GM12878 (cell line): Measurements from ENCODE around the gene GTF2F2. TPM values are rescaled to one million over a fixed set of nuclear protein-coding genes. Genes with fewer than 3 reads are reported as not detected.
A peak's percentile ranks its signal among the peaks of the same experiment; 100 is the strongest.

Source experiments
- ATAC-seq: fragments of 200-7000 bp; cut with Tn5 transposase; 3 replicates; pipeline ENCODE4 v1.9.1; 2020; ENCODE audit warnings: mild to moderate bottlenecking, moderate library complexity
- BruUV-seq: library from RNA; stranded (reverse); fragments of 400-500 nt; replicated peaks from 2 replicates; lab custom pipeline; 2021; lab: Mats Ljungman, UMichigan
- CTCF ChIA-PET: fragments of 300-600 bp; sonication (Branson Sonifier 250); formaldehyde crosslinking; extraction: SDS; loops from one replicate; lab custom pipeline; 2021; ENCODE audit warnings: inconsistent platforms; lab: Yijun Ruan, JAX
- POLR2A ChIA-PET: fragments of 350-600 bp; formaldehyde crosslinking; extraction: SDS; loops from one replicate; lab custom pipeline; 2021; ENCODE audit warnings: inconsistent platforms; lab: Charles Lee
- RAD21 ChIA-PET: fragments of 300-600 bp; sonication (Branson Sonifier 250); formaldehyde crosslinking; loops from one replicate; lab custom pipeline; 2023; ENCODE audit warnings: antibody characterized with exemption; ENCODE audit not compliant: unreplicated experiment; lab: Charles Lee
- SMC1A ChIA-PET: fragments of 300-600 bp; sonication (Branson Sonifier 250); formaldehyde crosslinking; loops from one replicate; lab custom pipeline; 2023; ENCODE audit not compliant: unreplicated experiment, uncharacterized antibody; lab: Charles Lee
- DNase-seq: peaks from one replicate; pipeline ENCODE4 v3.0.0-alpha.2; 2011; ENCODE audit warnings: low read depth, low spot score
- FAIRE-seq: peaks from 3 replicates; lab custom pipeline; 2011; peaks lifted over from hg19 to GRCh38; lab: Jason Lieb, UNC
- H2AFZ ChIP-seq: 2 replicates; pipeline ENCODE4 v1.6.0; 2011; ENCODE audit warnings: low read depth, low read length, control low read depth; ENCODE audit not compliant: control insufficient read depth
- H3K27ac ChIP-seq: 2 replicates; pipeline ENCODE4 v1.5.1; 2011; ENCODE audit warnings: control low read depth; ENCODE audit not compliant: control insufficient read depth, insufficient read depth
- H3K27me3 ChIP-seq, 2 experiments: replicated peaks in 1 of 2; 2 replicates each; pipeline versions ENCODE4 v1.6.0 to v1.6.1; 2011; ENCODE audit warnings: low read length in 1 of 2; ENCODE audit not compliant: control insufficient read depth in 2 of 2, insufficient read depth in 2 of 2
- H3K36me3 ChIP-seq, 2 experiments: 2 replicates each; pipeline ENCODE4 v1.5.1; 2011; ENCODE audit warnings: low read length in 1 of 2; ENCODE audit not compliant: control insufficient read depth in 2 of 2, insufficient read depth in 2 of 2
- H3K4me1 ChIP-seq: 2 replicates; pipeline ENCODE4 v1.6.1; 2011; ENCODE audit warnings: mild to moderate bottlenecking, low read length, moderate library complexity, mixed read lengths; ENCODE audit not compliant: control insufficient read depth, insufficient read depth
- H3K4me2 ChIP-seq: 2 replicates; pipeline ENCODE4 v1.6.0; 2011; ENCODE audit warnings: control low read depth; ENCODE audit not compliant: control insufficient read depth, insufficient read depth
- H3K4me3 ChIP-seq: fragments of 200-600 bp; sonication (generic); 2 replicates; pipeline ENCODE4 v1.5.1; 2016
- H3K79me2 ChIP-seq: 2 replicates; pipeline ENCODE4 v1.6.0; 2011; ENCODE audit warnings: low read length; ENCODE audit not compliant: control insufficient read depth, insufficient read depth
- H3K9ac ChIP-seq: 2 replicates; pipeline ENCODE4 v1.8.0; 2011; ENCODE audit warnings: low read length, control low read depth, mixed read lengths; ENCODE audit not compliant: control insufficient read depth, insufficient read depth
- H3K9me3 ChIP-seq: replicated peaks from 3 replicates; pipeline ENCODE4 v1.5.1; 2011; ENCODE audit warnings: mild to moderate bottlenecking, low read length; ENCODE audit not compliant: control insufficient read depth, insufficient read depth
- H4K20me1 ChIP-seq: 2 replicates; pipeline ENCODE4 v1.6.0; 2011; ENCODE audit not compliant: control insufficient read depth, insufficient read depth
- CBFB ChIP-seq: IDR thresholded peaks from 2 replicates; pipeline ENCODE4 v1.6.1; 2016; ENCODE audit warnings: antibody characterized with exemption, low read depth
- HCFC1 ChIP-seq: fragments of 150-350 bp; IDR thresholded peaks from 2 replicates; pipeline ENCODE4 v1.6.1; 2014; ENCODE audit warnings: low read length
- HDAC2 ChIP-seq: fragments of 200-600 bp; sonication (generic); IDR thresholded peaks from 2 replicates; pipeline ENCODE4 v1.6.1; 2017
- KDM1A ChIP-seq: fragments of 200-600 bp; sonication (generic); IDR thresholded peaks from 2 replicates; pipeline ENCODE4 v1.6.1; 2016; ENCODE audit warnings: borderline replicate concordance
- NFYA ChIP-seq: IDR thresholded peaks from 2 replicates; pipeline ENCODE4 v1.6.1; 2011; ENCODE audit warnings: low read depth, mild to moderate bottlenecking, low read length, improper control_type of control experiment, borderline replicate concordance
- RUNX3 ChIP-seq: IDR thresholded peaks from 2 replicates; pipeline ENCODE4 v1.6.1; 2012; ENCODE audit warnings: low read length, inconsistent platforms
- SUPT20H ChIP-seq: IDR thresholded peaks from 2 replicates; pipeline ENCODE4 v1.6.1; 2011; ENCODE audit warnings: low read depth, mild to moderate bottlenecking, low read length, moderate library complexity, borderline replicate concordance; ENCODE audit not compliant: control insufficient read depth
- YBX1 ChIP-seq: fragments of 450-650 bp; IDR thresholded peaks from 2 replicates; pipeline ENCODE4 v1.6.1; 2016; ENCODE audit warnings: antibody characterized with exemption
- YY1 ChIP-seq: IDR thresholded peaks from 2 replicates; pipeline ENCODE4 v1.6.1; 2011; ENCODE audit warnings: low read depth, mild to moderate bottlenecking, low read length
- in situ Hi-C: fragments of 300-500 bp; cut with MboI; formaldehyde crosslinking; loops from 9 replicates; pipeline ENCODE4 v1.14.3; 2018; ENCODE audit warnings: mixed read lengths
- intact Hi-C: fragments of 100-400 bp; cut with micrococcal nuclease; formaldehyde crosslinking; loops from one replicate; pipeline ENCODE4 v1.14.2; 2022; ENCODE audit not compliant: unreplicated experiment
- polyA plus RNA-seq, 11 experiments: library from polyadenylated mRNA; depleted of rRNA in 4 of 11; unstranded in 6 of 11; stranded (reverse) in 5 of 11; fragments of >200 nt; fragmentation: Nextera tagmentation in 4 of 11; fragmentation: Illumina TruSeq in 1 of 11; extraction: Ambion mirVana in 4 of 11; extraction: Trizol in 1 of 11; gene quantifications; 1 replicate in 1 of 11; 2 replicates in 10 of 11; pipeline versions ENCODE4 v1.2.1 to v1.2.3, GENCODE V29; 2011 to 2016; ENCODE audit warnings: inconsistent platforms in 2 of 11, missing spikeins in 2 of 11, low read depth in 1 of 11
- total RNA-seq, 4 experiments: library from RNA; depleted of rRNA in 3 of 4; stranded (reverse); fragments of >200 nt in 3 of 4; fragmentation: Illumina TruSeq in 1 of 4; extraction: Trizol in 1 of 4; gene quantifications; 2 replicates each; pipeline versions ENCODE4 v1.2.1 to v1.2.3, GENCODE V29; 2013 to 2021
- TF ChIP-seq, protein P1 (sequence below): fragments of 450-650 bp; IDR thresholded peaks from 2 replicates; pipeline ENCODE4 v1.6.1; 2017; ENCODE audit warnings: mild to moderate bottlenecking, low read depth, inconsistent platforms; ENCODE audit not compliant: poor library complexity, severe bottlenecking
- TF ChIP-seq, protein P2 (sequence below): IDR thresholded peaks from 2 replicates; pipeline ENCODE4 v1.6.1; 2011; ENCODE audit warnings: low read depth, mild to moderate bottlenecking, low read length, moderate library complexity, borderline replicate concordance; ENCODE audit errors: extremely low read depth
- TF ChIP-seq, protein P3 (sequence below): IDR thresholded peaks from 2 replicates; pipeline ENCODE4 v1.6.1; 2012; ENCODE audit warnings: mild to moderate bottlenecking, low read depth, low read length
- TF ChIP-seq, protein P4 (sequence below): IDR thresholded peaks from 2 replicates; pipeline ENCODE4 v1.6.1; 2012; ENCODE audit warnings: improper control_type of control experiment, low read depth, low read length; ENCODE audit not compliant: insufficient replicate concordance

GTF2F2 gene
- total and polyA plus RNA-seq, 10 of the 15 experiments (the other 5 are each of a cell fraction or from before 2014, with no cell fraction given) = 14.5 to 30.8 (median 22.6) TPM

DNA sequence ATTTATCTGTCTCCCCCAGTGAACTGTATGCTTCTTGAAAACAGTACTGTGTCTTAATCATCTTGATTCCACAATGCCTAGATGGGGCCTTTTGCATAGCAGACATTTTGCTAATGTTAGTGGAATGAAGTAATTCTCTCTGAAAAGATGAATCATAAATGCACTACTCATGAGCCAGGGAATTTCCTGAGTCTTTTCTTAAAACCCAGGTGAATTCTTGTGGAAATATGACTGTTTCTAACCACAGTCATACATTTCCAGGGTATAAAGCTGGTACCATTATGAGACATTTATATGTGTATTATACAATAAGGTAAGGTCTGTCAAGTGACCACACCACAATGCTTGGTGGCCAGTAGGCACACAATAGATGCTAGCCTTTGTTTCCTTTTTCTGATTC lies 86.0 kb downstream of the GTF2F2 start:
- Histone ChIP-seq H3K27me3 (no peaks in the 10 kb centered on the region), H4K20me1 (no peaks in the 10 kb centered on the region), H3K9ac (no peak overlapping the region), H3K36me3 (peaks cover 2 to 6% of the 10 kb centered on the region in 2 experiments; a peak in 3 of 4 replicates), H3K4me2 (no peak overlapping the region; the same call in 1 of the 2 replicates), H2AFZ (no peak overlapping the region), H3K4me3 (0 out of 2 replicates have a peak overlapping the region, but pooled peaks have one; percentile 7), H3K27ac (peak overlapping the region; percentile 38; the same call in 1 of the 2 replicates), H3K79me2 (no peaks in the 10 kb centered on the region; the same call in 1 of the 2 replicates), H3K9me3 (no peaks in the 10 kb centered on the region; the same call in 2 of the 3 replicates), H3K4me1 (peaks cover 3% of the 10 kb centered on the region; the same call in 1 of the 2 replicates)
- CTCF ChIA-PET = interaction anchor here (1.5 to 1.7 kb wide), 2 partner anchors 10 to 15 kb away, joined by 4 to 7 read pairs; no protein-coding TSS in a partner anchor
- FAIRE-seq (peak; percentile 7), DNase-seq (peak; percentile 21), ATAC-seq (peak; percentile 92)
- no TSS peak for BruUV-seq
- RAD21 ChIA-PET = interaction anchor here (1.1 to 1.6 kb wide), 2 partner anchors 13 to 15 kb away, joined by 3 to 4 read pairs; no protein-coding TSS in a partner anchor
- POLR2A ChIA-PET = no interaction called here
- in situ Hi-C loops (no loop called here), intact Hi-C loops (no loop called here)
- SMC1A ChIA-PET = interaction anchor here (0.8 to 4.1 kb wide), 8 partner anchors 10 to 580 kb away, joined by 3 to 22 read pairs (median 4); no protein-coding TSS in a partner anchor
- TF ChIP-seq, protein P1, sequence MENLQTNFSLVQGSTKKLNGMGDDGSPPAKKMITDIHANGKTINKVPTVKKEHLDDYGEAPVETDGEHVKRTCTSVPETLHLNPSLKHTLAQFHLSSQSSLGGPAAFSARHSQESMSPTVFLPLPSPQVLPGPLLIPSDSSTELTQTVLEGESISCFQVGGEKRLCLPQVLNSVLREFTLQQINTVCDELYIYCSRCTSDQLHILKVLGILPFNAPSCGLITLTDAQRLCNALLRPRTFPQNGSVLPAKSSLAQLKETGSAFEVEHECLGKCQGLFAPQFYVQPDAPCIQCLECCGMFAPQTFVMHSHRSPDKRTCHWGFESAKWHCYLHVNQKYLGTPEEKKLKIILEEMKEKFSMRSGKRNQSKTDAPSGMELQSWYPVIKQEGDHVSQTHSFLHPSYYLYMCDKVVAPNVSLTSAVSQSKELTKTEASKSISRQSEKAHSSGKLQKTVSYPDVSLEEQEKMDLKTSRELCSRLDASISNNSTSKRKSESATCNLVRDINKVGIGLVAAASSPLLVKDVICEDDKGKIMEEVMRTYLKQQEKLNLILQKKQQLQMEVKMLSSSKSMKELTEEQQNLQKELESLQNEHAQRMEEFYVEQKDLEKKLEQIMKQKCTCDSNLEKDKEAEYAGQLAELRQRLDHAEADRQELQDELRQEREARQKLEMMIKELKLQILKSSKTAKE = no peak
- TF ChIP-seq, protein P2, sequence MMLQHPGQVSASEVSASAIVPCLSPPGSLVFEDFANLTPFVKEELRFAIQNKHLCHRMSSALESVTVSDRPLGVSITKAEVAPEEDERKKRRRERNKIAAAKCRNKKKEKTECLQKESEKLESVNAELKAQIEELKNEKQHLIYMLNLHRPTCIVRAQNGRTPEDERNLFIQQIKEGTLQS = no peak
- TF ChIP-seq, protein P3, sequence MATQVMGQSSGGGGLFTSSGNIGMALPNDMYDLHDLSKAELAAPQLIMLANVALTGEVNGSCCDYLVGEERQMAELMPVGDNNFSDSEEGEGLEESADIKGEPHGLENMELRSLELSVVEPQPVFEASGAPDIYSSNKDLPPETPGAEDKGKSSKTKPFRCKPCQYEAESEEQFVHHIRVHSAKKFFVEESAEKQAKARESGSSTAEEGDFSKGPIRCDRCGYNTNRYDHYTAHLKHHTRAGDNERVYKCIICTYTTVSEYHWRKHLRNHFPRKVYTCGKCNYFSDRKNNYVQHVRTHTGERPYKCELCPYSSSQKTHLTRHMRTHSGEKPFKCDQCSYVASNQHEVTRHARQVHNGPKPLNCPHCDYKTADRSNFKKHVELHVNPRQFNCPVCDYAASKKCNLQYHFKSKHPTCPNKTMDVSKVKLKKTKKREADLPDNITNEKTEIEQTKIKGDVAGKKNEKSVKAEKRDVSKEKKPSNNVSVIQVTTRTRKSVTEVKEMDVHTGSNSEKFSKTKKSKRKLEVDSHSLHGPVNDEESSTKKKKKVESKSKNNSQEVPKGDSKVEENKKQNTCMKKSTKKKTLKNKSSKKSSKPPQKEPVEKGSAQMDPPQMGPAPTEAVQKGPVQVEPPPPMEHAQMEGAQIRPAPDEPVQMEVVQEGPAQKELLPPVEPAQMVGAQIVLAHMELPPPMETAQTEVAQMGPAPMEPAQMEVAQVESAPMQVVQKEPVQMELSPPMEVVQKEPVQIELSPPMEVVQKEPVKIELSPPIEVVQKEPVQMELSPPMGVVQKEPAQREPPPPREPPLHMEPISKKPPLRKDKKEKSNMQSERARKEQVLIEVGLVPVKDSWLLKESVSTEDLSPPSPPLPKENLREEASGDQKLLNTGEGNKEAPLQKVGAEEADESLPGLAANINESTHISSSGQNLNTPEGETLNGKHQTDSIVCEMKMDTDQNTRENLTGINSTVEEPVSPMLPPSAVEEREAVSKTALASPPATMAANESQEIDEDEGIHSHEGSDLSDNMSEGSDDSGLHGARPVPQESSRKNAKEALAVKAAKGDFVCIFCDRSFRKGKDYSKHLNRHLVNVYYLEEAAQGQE = no peak
- no peak for TF ChIP-seq HDAC2
- TF ChIP-seq NFYA = no peak
- no peak for TF ChIP-seq KDM1A
- no peak for TF ChIP-seq HCFC1
- peak; percentile 38; the same call in 1 of the 2 replicates for TF ChIP-seq YY1
- TF ChIP-seq RUNX3 = peak; percentile 96
- TF ChIP-seq, protein P4, sequence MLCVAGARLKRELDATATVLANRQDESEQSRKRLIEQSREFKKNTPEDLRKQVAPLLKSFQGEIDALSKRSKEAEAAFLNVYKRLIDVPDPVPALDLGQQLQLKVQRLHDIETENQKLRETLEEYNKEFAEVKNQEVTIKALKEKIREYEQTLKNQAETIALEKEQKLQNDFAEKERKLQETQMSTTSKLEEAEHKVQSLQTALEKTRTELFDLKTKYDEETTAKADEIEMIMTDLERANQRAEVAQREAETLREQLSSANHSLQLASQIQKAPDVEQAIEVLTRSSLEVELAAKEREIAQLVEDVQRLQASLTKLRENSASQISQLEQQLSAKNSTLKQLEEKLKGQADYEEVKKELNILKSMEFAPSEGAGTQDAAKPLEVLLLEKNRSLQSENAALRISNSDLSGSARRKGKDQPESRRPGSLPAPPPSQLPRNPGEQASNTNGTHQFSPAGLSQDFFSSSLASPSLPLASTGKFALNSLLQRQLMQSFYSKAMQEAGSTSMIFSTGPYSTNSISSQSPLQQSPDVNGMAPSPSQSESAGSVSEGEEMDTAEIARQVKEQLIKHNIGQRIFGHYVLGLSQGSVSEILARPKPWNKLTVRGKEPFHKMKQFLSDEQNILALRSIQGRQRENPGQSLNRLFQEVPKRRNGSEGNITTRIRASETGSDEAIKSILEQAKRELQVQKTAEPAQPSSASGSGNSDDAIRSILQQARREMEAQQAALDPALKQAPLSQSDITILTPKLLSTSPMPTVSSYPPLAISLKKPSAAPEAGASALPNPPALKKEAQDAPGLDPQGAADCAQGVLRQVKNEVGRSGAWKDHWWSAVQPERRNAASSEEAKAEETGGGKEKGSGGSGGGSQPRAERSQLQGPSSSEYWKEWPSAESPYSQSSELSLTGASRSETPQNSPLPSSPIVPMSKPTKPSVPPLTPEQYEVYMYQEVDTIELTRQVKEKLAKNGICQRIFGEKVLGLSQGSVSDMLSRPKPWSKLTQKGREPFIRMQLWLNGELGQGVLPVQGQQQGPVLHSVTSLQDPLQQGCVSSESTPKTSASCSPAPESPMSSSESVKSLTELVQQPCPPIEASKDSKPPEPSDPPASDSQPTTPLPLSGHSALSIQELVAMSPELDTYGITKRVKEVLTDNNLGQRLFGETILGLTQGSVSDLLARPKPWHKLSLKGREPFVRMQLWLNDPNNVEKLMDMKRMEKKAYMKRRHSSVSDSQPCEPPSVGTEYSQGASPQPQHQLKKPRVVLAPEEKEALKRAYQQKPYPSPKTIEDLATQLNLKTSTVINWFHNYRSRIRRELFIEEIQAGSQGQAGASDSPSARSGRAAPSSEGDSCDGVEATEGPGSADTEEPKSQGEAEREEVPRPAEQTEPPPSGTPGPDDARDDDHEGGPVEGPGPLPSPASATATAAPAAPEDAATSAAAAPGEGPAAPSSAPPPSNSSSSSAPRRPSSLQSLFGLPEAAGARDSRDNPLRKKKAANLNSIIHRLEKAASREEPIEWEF = no peak
- TF ChIP-seq CBFB = peak; percentile 61
- TF ChIP-seq YBX1 = no peak
- no peak for TF ChIP-seq SUPT20H
